NCI-H446 treated with DMSO at 0.1 percent for 48 hours (cell line): ENCODE data around the gene ARL5C.
A peak's percentile ranks its signal among the peaks of the same experiment; 100 is the strongest.

Experiments used
- DNase-seq: peaks from one replicate; lab custom pipeline; 2025; lab: John Stamatoyannopoulos, UW

Gene ARL5C

GRCh38 chr17:39167476-39167875, 1.5 kb upstream of the ARL5C start:
- DNase-seq = no peak

- no peak for DNase-seq
Measured at GRCh38 chr17:39166437-39167335, 725 bp upstream of the ARL5C start.

GRCh38 chr17:39165178-39165840, 652 bp downstream of the ARL5C start:
- no peak for DNase-seq

- DNase-seq = peak; percentile 47
Measured at GRCh38 chr17:39164675-39165143, 1.3 kb downstream of the ARL5C start.

GRCh38 chr17:39161962-39162361, 4.0 kb downstream of the ARL5C start:
- no peak for DNase-seq

GRCh38 chr17:39158623-39159022, 7.3 kb downstream of the ARL5C start:
- DNase-seq = no peak

- DNase-seq = no peak
Measured at GRCh38 chr17:39156491-39156890, 9.5 kb downstream of the ARL5C start.

- no peak for DNase-seq
Measured at GRCh38 chr17:39155654-39156053, 10.3 kb downstream of the ARL5C start.

GRCh38 chr17:39153599-39154051, 12.3 kb downstream of the ARL5C start:
- peak; percentile 78 for DNase-seq

GRCh38 chr17:39151943-39152818, 13.8 kb downstream of the ARL5C start:
- no peak for DNase-seq

- no peak for DNase-seq
Measured at GRCh38 chr17:39151150-39151942, 14.6 kb downstream of the ARL5C start, which contains the start of gene PLXDC1. TSS of gene PLXDC1 (minus strand) at chr17:39151637. CDS start at chr17:39151437, 200 bp downstream.

- no peak for DNase-seq
Measured at GRCh38 chr17:39150795-39151149, 15.2 kb downstream of the ARL5C start.

- DNase-seq = no peak
Measured at GRCh38 chr17:39150104-39150634, 15.8 kb downstream of the ARL5C start.

GRCh38 chr17:39147221-39148185, 18.5 kb downstream of the ARL5C start:
- DNase-seq = no peak

- no peak for DNase-seq
Measured at GRCh38 chr17:39146273-39146672, 19.7 kb downstream of the ARL5C start.

- no peak for DNase-seq
Measured at GRCh38 chr17:39145143-39145542, 20.8 kb downstream of the ARL5C start.

GRCh38 chr17:39144416-39144840, 21.5 kb downstream of the ARL5C start:
- peak; percentile 90 for DNase-seq

- peak; percentile 33 for DNase-seq
Measured at GRCh38 chr17:39143552-39144093, 22.3 kb downstream of the ARL5C start.

GRCh38 chr17:39141915-39142664, 23.9 kb downstream of the ARL5C start:
- no peak for DNase-seq
